ENCODE data around the gene ITGA1.

The ITGA1 gene

GRCh38 chr5:52999344-52999949 is 211.7 kb downstream of the ITGA1 start:
- no peak for TF ChIP-seq CTCF (conservative IDR thresholded peaks at IDR 0.05; ENCODE audit: low read depth)
- POLR2A ChIA-PET (ENCODE audit: low non-redundant PET) = no interaction called here
- DNase-seq (ENCODE audit: low spot score) = no peak
- H3K27ac ChIP-seq = no peak overlapping the region
- CTCF ChIA-PET = interaction anchor here (0.6 to 1.5 kb wide), 2 partner anchors 10 to 216 kb away, joined by 3 to 9 read pairs; partner anchors contain the start of gene ITGA2

GRCh38 chr5:53001541-53001940 is 213.8 kb downstream of the ITGA1 start:
- no peak for DNase-seq (ENCODE audit: low spot score)
- H3K27ac ChIP-seq = no peak overlapping the region
- POLR2A ChIA-PET (ENCODE audit: low non-redundant PET) = no interaction called here
- CTCF ChIA-PET = interaction anchor here (0.9 kb wide), 1 partner anchor 290 kb away, joined by 4 read pairs; no protein-coding TSS in a partner anchor
- no peak for TF ChIP-seq CTCF (conservative IDR thresholded peaks at IDR 0.05; ENCODE audit: low read depth)

DNA sequence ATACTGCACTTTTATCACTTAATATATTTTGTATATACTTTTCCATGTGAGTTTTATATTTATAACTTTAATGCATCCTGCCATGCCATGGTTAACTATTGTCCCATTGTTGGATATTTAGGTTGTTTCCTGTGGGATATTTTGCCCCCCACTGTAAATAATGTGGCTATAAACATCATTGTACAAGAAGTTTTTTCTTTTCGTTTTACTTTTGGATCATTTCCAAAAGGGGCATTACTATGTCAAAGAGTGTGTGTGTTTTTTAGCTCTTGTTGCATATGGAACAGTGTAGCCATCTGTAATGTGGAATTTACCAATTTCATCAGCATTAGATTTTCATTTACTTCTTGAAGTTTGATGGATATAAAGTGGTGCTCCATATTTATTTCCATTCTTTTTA is 214.8 kb downstream of the ITGA1 start:
- ChIA-PET CTCF (no interaction called here), POLR2A (ENCODE audit: low non-redundant PET) (no interaction called here)
- H3K27ac ChIP-seq = no peak overlapping the region
- DNase-seq (ENCODE audit: low spot score) = no peak
- TF ChIP-seq CTCF (conservative IDR thresholded peaks at IDR 0.05; ENCODE audit: low read depth) = no peak

- no peak for TF ChIP-seq CTCF (conservative IDR thresholded peaks at IDR 0.05; ENCODE audit: low read depth)
- ChIA-PET POLR2A (ENCODE audit: low non-redundant PET) (no interaction called here), CTCF (no interaction called here)
- no peak for DNase-seq (ENCODE audit: low spot score)
- H3K27ac ChIP-seq = no peak overlapping the region
Observed at GRCh38 chr5:53003144-53003543, 215.4 kb downstream of the ITGA1 start.

- TF ChIP-seq CTCF (conservative IDR thresholded peaks at IDR 0.05; ENCODE audit: low read depth) = no peak
- no peak overlapping the region for H3K27ac ChIP-seq
- DNase-seq (ENCODE audit: low spot score) = peak; percentile 58
- POLR2A ChIA-PET (ENCODE audit: low non-redundant PET) = interaction anchor here (0.6 kb wide), 1 partner anchor 46 kb away, joined by 3 read pairs; no protein-coding TSS in a partner anchor
- CTCF ChIA-PET = interaction anchor here (0.7 to 1.1 kb wide), 3 partner anchors 9 to 94 kb away, joined by 3 read pairs; no protein-coding TSS in a partner anchor
Observed at GRCh38 chr5:53006911-53007890, 219.5 kb downstream of the ITGA1 start.

DNA sequence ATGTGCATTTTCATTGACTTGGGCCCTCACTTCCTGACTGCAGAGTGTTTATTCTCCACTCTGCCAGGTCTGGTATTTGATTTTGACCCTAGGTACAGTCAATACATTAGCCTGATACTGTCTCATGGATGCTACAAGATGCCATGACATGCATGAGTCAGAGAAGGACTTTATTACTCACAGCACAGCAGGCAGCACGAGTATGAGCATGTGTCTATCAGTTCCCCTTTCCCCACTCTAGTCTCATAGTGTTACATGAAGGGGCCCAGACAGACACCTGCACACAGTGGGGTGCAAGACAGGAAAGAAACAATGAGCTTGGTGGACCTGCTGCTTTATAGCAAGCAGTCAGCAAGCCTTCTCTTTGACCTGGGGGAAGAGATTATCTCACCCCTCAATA is 221.0 kb downstream of the ITGA1 start:
- TF ChIP-seq CTCF (conservative IDR thresholded peaks at IDR 0.05; ENCODE audit: low read depth) = no peak
- H3K27ac ChIP-seq = no peak overlapping the region
- DNase-seq (ENCODE audit: low spot score) = peak; percentile 80
- ChIA-PET CTCF (no interaction called here), POLR2A (ENCODE audit: low non-redundant PET) (no interaction called here)
